Right renal pelvis (tissue), 4 donors: Measurements from ENCODE around the gene EZR. TPM values are rescaled to one million over a fixed set of nuclear protein-coding genes. Genes with fewer than 3 reads are reported as not detected.
A peak's percentile ranks its signal among the peaks of the same experiment; 100 is the strongest.

ENCODE experiments used
- DNase-seq, 4 donors: peaks; one replicate each; pipeline ENCODE4 v3.0.0-alpha.2; 2013; ENCODE audit warnings: low read depth in 4 of 4, low spot score in 3 of 4, missing footprints in 1 of 4
- polyA plus RNA-seq, 4 donors: library from polyadenylated mRNA; unstranded; fragments of 120-200 nt; gene quantifications; one replicate each; pipeline ENCODE4 v1.2.1, GENCODE V29; 2013; ENCODE audit not compliant: insufficient read length in 4 of 4

EZR gene
- polyA plus RNA-seq, 4 donors, result 260 to 274 (median 264) TPM

DNA sequence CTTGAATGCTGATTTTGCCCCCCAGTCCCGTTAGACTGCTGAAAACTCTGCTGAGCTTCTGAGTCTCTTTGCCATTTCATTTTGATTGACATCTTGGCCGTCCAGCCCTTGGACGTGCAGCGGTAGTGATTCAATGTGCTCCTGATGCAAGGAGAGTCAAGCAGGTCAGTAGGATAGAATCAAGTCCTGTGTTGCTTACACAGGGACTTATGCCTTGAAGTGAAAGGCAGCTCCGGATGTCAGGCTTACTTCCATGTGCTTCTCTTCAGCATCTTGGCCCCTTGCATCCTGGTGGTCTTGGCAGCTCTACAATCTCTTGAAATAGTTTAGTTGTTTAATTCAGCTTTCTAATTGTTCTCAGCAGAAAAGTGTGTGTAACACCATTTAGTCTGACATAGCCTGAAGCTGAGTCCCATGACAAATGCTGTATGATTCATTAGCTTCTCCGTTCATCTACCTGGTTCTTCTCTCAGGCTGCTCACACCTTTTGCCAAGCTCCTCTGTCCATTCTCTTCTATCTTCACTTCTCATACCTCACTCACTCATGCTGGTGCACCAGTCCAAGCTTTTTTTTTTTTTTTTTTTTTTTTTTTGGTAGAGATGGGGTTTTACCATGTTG, 76.0 kb downstream of the EZR start:
- DNase-seq, result no peak

DNA sequence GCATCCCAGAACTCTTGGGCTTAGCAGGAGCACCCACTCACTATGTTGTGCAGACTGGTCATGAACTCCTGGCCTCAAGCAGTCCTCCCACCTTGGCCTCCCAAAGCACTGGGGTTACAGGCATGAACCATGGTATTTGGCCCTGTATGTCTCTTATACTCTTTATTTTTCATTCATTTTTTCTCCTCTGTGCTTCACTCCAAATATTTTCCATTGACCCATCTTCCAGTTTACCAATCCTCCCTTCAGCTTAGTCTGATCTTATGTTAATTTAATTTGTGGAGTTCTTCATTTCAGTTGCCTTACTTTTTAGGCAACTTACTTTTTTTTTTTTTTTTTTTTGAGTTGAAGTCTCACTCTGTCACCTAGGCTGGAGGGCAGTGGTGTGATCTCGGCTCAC, 79.5 kb downstream of the EZR start:
- no peak for DNase-seq

DNA sequence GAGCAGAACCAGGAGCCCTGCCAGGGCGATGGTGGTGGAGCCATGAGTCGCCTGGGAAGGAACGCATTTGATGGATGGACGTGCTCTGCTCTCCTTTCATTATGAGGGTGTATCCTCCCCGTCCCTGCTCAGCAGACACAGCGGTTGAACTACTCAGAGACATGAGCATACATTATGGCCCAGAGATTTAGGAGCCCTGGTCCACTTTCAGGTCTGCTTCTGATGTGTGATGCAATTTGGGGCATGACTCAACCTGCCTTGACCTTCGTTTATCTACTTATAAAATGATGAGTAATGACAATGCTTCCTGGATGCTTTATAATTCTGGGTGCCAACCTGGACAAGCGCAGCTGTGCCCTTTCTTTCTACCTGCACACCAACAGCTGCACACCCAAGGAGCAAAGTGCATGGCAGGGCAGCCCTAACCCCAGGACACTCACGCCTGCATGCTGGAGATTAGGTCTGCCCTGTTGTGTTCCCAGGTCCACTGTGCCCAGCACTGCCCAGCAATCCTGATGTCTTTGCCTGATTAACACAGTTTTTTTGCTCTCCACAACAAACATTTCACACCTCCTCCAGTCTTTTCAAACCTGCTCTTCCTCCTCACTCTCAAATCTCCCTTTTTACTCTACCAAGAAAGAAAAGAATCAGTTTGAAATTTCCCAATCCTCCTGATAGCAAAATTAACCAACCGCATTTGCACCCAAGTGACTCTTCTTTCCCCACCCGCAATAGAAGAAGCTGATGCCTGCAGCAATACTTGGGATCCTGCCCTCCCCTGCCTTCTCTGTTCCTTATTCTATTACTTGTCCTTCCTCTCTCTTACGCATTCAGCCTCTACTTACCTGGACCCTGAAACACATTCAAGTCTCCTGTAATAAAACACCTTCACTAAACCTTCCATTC, 81.2 kb downstream of the EZR start:
- DNase-seq, result no peak

DNA sequence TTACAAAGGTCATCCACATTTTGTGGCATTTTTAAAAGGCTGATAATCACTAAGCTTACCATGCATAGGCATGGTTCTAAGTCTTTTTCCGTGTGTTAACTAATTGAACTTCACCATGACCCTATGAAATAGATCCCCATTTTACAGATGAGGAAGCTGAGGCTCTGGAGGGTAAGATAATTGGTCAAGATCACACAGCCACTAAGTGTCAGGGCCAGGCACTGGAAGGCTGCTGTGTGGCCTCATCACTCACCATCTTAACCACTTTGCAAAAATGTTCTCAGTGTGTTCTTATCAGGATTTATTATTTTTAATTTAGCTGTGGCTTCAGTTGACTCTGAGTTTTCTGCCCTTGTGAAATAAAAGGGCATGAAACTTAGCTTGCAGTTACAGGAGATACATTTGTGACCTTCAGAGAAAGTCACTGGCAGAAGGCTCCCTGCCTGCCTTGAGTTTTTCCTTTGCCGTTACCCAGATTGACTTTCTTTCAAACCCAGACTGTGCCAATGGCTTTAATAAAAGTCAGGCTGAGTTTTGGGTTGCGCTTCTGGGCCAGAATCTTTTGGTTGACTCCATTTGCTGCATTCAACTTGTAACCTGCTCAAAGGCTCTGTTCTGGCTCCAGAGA, 82.0 kb downstream of the EZR start:
- DNase-seq, result no peak

DNA sequence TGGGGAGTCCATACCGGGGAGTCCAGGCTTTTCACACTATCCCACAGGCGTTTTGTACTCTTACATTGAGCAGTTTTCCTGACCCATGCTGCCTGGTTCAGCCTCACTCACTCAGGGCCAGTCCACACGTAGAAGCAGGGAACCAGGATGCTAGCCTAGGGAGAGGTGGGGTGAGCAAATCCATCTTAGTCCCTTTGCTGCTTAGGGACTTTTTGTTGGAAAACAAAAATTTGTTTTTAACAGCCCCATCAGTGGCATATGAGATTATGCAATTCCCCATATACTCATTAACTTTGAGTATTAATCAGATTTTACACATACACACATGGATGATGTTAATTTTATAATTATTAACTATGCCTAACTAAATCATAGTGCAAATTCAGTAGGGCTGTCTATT, 84.2 kb downstream of the EZR start:
- DNase-seq, result no peak

DNA sequence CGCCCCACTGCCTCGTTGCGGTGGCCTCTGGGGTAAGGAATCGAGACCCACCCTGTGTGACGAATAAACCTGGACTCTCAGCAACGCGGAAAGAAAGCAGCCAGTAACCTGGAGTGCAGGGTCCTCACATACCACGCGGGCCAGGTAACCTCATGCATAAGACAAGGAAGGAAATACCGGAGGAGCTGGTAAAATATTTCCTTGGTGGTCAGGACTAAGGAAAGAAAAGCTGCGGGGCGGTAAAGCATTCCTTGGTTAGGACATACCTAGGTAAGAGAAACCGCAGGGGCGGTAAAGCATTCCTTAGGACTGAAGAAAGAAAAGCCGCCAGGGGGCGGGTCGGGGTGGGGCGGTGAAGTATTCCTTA, 88.6 kb downstream of the EZR start:
- no peak for DNase-seq

DNA sequence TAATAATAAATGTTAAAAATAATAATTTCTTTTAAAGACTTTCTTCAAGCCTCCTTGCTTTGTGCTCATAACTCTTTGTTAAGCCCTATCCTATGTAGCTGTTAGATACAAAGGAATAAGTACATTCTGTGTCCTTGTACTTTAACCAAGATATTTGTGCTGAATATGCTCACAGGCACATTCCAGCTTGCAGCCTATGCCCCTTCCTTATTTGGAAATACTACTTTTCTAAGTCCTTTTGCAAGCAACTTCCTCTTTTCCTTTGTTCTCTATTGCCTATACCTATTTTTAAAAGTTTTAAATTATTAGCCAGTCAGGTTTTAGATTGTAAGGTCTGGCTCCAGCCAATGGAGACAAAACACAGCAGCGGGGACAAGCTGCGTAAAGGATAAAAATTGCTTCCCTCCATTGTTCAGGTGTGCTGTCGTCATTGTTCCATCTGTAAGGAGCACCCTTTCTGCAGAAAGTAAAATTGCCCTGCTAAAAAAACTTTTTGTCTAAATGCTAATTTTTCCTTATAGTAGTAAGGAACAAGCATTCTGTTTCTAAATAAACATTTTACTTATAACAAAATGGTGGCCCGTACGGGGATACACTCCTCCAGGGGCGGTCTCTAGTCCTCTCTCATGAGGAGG, 89.1 kb downstream of the EZR start:
- no peak for DNase-seq

DNA sequence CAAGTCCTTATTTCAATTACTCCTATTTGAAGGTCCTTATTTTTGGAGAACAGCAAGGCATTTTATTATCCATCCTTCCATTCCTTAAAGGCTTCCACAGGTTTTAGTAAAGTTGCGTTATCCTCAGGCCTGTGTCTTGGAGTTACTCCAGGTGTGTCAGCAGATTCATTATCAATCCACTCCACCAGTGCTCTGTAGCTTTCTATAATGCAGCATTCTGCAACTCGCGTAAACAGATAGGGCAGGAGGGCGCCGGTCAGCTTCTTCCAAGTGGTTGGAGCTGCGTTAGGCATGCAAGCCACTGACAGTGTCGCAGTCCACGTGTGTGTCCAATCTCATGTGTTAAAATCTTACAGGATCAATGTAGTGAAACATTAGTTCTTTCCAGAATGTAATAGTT, 93.5 kb downstream of the EZR start:
- no peak for DNase-seq

DNA sequence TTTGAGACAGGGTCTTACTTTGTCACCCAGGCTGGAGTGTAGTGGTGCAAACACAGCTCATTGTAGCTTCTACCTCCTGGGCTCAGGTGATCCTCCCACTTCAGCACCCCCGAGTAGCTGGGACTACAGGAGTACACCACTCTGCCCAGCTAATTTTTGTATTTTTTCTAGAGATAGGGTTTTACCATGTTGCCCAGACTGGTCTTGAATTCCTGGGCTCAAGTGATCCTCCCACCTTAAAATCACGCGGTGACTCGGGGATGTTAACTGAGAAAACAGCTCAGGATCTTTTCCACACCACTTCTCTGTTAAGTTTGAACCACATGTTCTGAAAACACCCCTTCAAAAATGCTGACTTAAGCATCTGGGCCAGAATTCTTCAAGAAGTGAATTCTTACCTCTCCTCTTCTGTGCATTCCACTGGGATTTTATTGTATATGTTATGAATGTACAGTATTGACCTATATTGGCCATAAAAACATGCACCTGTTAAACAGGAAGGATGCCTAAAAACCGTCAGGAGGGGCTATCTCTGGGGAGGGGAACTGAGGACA, 96.9 kb downstream of the EZR start:
- DNase-seq, result no peak

DNA sequence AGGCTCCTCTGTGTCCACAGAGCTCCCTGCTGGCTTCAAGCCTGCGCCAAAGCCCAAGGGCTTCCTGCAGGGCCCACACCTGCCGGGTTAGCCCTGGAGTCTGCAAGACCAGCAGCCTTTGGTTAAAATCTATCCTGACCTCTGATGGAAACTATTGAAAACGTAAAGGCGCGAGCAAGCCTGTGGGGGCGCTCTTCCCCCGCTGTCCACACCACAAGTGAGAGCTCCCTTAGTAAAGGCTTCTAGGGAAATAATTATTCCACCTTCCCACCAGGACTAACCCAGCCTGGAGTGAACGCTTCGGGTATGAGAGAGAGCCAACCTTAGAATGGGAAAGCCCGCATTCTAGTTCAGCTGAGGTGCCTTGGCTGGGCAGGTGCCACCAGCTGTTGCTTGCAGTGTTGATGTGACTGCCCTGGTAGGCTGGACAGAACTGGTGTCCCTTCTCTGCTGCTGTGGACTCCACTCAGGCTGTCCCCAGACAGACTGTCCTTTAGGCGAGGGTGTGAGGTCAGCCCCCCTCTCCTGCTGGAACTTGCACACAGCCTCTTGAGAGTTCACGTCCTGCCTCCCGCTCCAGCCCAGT, 100.6 kb downstream of the EZR start:
- DNase-seq, result peak in 1 of 4 donors; percentile 38

DNA sequence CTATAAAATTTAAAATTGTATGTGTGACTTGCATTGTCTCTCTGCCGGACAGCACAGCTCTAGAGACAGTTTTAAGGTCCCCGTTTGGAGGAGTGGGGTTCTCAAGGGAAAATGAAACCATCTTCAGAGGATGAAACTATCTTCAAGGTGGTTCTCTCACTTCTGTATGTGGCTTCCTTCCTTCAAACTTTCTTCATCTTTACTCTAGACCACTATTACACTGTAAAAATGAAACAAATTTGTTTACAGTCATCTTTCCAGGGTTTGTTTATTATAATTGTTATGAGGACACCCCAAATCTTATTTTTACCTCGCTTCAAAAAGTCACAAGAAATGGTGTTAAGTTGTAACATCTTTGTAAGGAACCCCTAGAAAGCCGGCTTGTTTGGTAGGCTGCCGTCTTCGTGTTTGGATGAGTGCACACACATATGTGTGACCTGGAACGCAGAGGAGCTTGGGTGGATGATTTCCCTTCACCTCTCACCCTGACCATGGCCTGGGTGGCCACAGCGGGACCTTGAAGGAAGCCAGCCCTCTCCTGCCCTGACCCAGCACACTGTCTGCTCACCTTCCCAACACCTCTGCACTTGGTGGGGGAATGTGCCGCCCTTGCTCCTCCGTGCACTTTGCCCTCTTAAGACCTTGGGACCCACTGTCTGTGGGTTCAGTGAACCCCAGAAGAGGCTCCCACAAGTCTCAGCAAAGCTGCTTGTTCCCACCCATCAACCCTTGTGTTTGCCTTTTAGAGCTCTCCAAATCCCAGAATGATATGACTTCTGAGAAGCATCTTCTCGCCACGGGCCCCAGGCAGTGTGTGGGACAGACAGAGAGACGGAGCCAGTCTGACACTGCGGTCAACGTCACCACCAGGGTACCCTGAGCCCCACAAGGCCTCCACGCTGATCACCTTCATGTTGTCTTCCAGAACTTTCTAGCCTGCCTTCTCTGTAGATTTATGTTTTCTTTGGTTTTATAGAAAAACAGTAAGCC, 101.5 kb downstream of the EZR start:
- no peak for DNase-seq

Other genes with a start within 250 kb of the EZR start
- gene DYNLT1, start 174.6 kb downstream of the EZR start, polyA plus RNA-seq, result 100 to 1,000 TPM; 166 to 182 (median 170) TPM
- 1 to 10 TPM; 3.2 to 4.6 (median 3.8) TPM for gene SYTL3, start 169.3 kb downstream of the EZR start, polyA plus RNA-seq
- 10 to 100 TPM; 14.4 to 16.3 (median 15.4) TPM for gene RSPH3, start 180.8 kb upstream of the EZR start, polyA plus RNA-seq
- gene TAGAP, start 225.6 kb upstream of the EZR start, polyA plus RNA-seq, result 1 to 10 TPM in 1 of 4 donors, under 1 TPM in 3; 0.56 to 1.4 (median 0.81) TPM